ENCODE data around the gene RGS11.

DNA sequence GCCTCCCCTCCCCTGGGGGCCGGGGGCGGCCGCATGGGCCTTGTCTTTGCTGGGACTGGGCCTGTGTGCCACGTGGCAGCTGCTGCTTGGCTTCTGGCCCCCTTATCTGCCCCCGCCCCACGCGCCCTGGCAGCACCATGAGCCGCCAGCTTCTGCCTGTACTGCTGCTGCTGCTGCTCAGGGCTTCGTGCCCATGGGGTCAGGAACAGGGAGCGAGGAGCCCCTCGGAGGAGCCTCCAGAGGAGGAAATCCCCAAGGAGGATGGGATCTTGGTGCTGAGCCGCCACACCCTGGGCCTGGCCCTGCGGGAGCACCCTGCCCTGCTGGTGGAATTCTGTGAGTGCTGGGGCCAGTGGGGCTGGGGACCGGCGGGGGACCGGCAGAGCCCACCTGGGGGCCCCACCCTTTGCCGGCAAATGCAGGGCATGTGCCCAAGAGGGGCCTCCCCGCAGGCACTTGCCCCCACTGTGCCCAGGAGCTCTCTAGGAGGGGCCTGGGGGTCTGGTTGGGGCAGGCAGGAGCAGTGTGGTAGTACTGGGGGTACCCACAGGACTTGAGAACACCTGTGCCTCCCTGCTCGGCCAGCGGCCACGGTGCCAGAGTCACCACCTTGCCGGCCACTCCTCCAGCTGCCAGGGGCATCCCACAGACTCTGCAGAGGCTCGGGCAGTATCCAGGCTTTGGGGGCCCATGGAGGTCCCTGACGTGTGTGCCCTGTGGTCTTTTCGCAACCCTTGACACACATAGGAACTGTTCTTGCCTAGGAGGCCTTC, 7.5 kb upstream of the RGS11 start, which contains the start of gene PDIA2:
- TF ChIP-seq KDM1A (IDR thresholded peaks at IDR 0.05; ENCODE audit: low read depth) (no peak), NR3C1 (IDR thresholded peaks at IDR 0.05) (no peak), TP53 (CRISPR knock-in tag; IDR thresholded peaks at IDR 0.05) (no peak), SMC3 (IDR thresholded peaks at IDR 0.05) (no peak), RARB (CRISPR knock-in tag; IDR thresholded peaks at IDR 0.05) (no peak), SREBF2 (IDR thresholded peaks at IDR 0.05) (no peak), MAZ (IDR thresholded peaks at IDR 0.05; ENCODE audit: borderline replicate concordance, low read depth, low read length) (no peak)
- TF ChIP-seq, protein P1, sequence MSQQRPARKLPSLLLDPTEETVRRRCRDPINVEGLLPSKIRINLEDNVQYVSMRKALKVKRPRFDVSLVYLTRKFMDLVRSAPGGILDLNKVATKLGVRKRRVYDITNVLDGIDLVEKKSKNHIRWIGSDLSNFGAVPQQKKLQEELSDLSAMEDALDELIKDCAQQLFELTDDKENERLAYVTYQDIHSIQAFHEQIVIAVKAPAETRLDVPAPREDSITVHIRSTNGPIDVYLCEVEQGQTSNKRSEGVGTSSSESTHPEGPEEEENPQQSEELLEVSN (IDR thresholded peaks at IDR 0.05; ENCODE audit: borderline replicate concordance, low read depth), result no peak
- TF ChIP-seq, protein P2, sequence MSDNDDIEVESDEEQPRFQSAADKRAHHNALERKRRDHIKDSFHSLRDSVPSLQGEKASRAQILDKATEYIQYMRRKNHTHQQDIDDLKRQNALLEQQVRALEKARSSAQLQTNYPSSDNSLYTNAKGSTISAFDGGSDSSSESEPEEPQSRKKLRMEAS (IDR thresholded peaks at IDR 0.05), result no peak
- TF ChIP-seq, protein P3, sequence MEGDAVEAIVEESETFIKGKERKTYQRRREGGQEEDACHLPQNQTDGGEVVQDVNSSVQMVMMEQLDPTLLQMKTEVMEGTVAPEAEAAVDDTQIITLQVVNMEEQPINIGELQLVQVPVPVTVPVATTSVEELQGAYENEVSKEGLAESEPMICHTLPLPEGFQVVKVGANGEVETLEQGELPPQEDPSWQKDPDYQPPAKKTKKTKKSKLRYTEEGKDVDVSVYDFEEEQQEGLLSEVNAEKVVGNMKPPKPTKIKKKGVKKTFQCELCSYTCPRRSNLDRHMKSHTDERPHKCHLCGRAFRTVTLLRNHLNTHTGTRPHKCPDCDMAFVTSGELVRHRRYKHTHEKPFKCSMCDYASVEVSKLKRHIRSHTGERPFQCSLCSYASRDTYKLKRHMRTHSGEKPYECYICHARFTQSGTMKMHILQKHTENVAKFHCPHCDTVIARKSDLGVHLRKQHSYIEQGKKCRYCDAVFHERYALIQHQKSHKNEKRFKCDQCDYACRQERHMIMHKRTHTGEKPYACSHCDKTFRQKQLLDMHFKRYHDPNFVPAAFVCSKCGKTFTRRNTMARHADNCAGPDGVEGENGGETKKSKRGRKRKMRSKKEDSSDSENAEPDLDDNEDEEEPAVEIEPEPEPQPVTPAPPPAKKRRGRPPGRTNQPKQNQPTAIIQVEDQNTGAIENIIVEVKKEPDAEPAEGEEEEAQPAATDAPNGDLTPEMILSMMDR (IDR thresholded peaks at IDR 0.05), result no peak
